HepG2 (cell line): ENCODE measurements around the gene PGGT1B. TPM values are rescaled to one million over a fixed set of nuclear protein-coding genes. Genes with fewer than 3 reads are reported as not detected.

ENCODE experiments used
- AHDC1 ChIP-seq: sonication (generic); formaldehyde crosslinking; IDR thresholded peaks from 2 replicates; pipeline ENCODE4 v1.5.1; 2020; ENCODE audit warnings: mild to moderate bottlenecking, missing genetic modification reagents, borderline replicate concordance
- AKAP8 ChIP-seq: sonication (generic); formaldehyde crosslinking; IDR thresholded peaks from 2 replicates; pipeline ENCODE4 v1.5.1; 2020; ENCODE audit warnings: mild to moderate bottlenecking, missing genetic modification reagents
- FOXO4 ChIP-seq: sonication (generic); formaldehyde crosslinking; conservative IDR thresholded peaks from 2 replicates; pipeline ENCODE4 v1.8.1; 2023; ENCODE audit warnings: missing genetic modification reagents
- NFKB2 ChIP-seq: sonication (generic); formaldehyde crosslinking; IDR thresholded peaks from 2 replicates; pipeline ENCODE4 v1.4.0; 2020; ENCODE audit warnings: missing genetic modification reagents, borderline replicate concordance
- PITX1 ChIP-seq: sonication (generic); formaldehyde crosslinking; IDR thresholded peaks from 2 replicates; pipeline ENCODE4 v1.5.1; 2020; ENCODE audit warnings: mild to moderate bottlenecking, missing genetic modification reagents
- RBFOX2 ChIP-seq: fragments of 200-400 bp; formaldehyde crosslinking; IDR thresholded peaks from 2 replicates; pipeline ENCODE4 v1.6.1; 2017; ENCODE audit warnings: low read depth, mild to moderate bottlenecking, low read length
- SNAI1 ChIP-seq: sonication (generic); formaldehyde crosslinking; IDR thresholded peaks from 2 replicates; pipeline ENCODE4 v1.5.0; 2020; ENCODE audit warnings: mild to moderate bottlenecking, missing genetic modification reagents, borderline replicate concordance
- YEATS2 ChIP-seq: sonication (generic); formaldehyde crosslinking; IDR thresholded peaks from 2 replicates; pipeline ENCODE4 v1.4.0; 2020; ENCODE audit warnings: missing genetic modification reagents, borderline replicate concordance
- ZFX ChIP-seq: sonication (generic); formaldehyde crosslinking; IDR thresholded peaks from 2 replicates; pipeline ENCODE4 v1.4.0; 2020; ENCODE audit warnings: mild to moderate bottlenecking, low read depth, missing genetic modification reagents, moderate library complexity
- ZNF367 ChIP-seq: sonication (generic); formaldehyde crosslinking; IDR thresholded peaks from 2 replicates; pipeline ENCODE4 v1.4.0; 2020; ENCODE audit warnings: missing genetic modification reagents, borderline replicate concordance
- ZNF484 ChIP-seq: sonication (generic); formaldehyde crosslinking; IDR thresholded peaks from 2 replicates; pipeline ENCODE4 v1.5.1; 2020; ENCODE audit warnings: mild to moderate bottlenecking, low read depth, missing genetic modification reagents, borderline replicate concordance
- ZNF598 ChIP-seq: sonication (generic); formaldehyde crosslinking; IDR thresholded peaks from 2 replicates; pipeline ENCODE4 v1.5.1; 2020; ENCODE audit warnings: mild to moderate bottlenecking, missing genetic modification reagents, borderline replicate concordance
- ZNF615 ChIP-seq: sonication (generic); formaldehyde crosslinking; IDR thresholded peaks from 2 replicates; pipeline ENCODE4 v1.5.0; 2020; ENCODE audit warnings: mild to moderate bottlenecking, missing genetic modification reagents, borderline replicate concordance
- ZNF800 ChIP-seq: sonication (generic); formaldehyde crosslinking; IDR thresholded peaks from 2 replicates; pipeline ENCODE4 v1.4.0; 2020; ENCODE audit warnings: missing genetic modification reagents
- ZNF879 ChIP-seq: sonication (generic); formaldehyde crosslinking; IDR thresholded peaks from 2 replicates; pipeline ENCODE4 v1.8.1; 2023; ENCODE audit warnings: missing genetic modification reagents
- ZSCAN20 ChIP-seq: sonication (generic); formaldehyde crosslinking; IDR thresholded peaks from 2 replicates; pipeline ENCODE4 v1.4.0; 2020; ENCODE audit warnings: missing genetic modification reagents, mild to moderate bottlenecking, borderline replicate concordance
- ZSCAN29 ChIP-seq: sonication (generic); formaldehyde crosslinking; conservative IDR thresholded peaks from 2 replicates; pipeline ENCODE4 v1.4.0; 2020; ENCODE audit warnings: mild to moderate bottlenecking, missing genetic modification reagents
- polyA plus RNA-seq, 8 experiments: library from polyadenylated mRNA; depleted of rRNA in 3 of 8; stranded (reverse) in 7 of 8; unstranded in 1 of 8; fragments of >200 nt; fragmentation: Illumina TruSeq in 4 of 8; extraction: Trizol in 4 of 8; gene quantifications; 2 replicates each; pipeline versions ENCODE4 v1.2.1 to v1.2.3, GENCODE V29; 2011 to 2016; ENCODE audit warnings: low read depth in 4 of 8, missing spikeins in 1 of 8, mixed read lengths in 1 of 8; ENCODE audit not compliant: insufficient read depth in 1 of 8
- total RNA-seq, 5 experiments: library from RNA; depleted of rRNA; stranded (reverse); fragments of >200 nt; fragmentation: Illumina TruSeq; extraction: Trizol; gene quantifications; 2 replicates each; pipeline ENCODE4 v1.2.3, GENCODE V29; 2016; ENCODE audit warnings: low read depth in 1 of 5
- TF ChIP-seq, protein P1 (sequence below): sonication (generic); formaldehyde crosslinking; IDR thresholded peaks from 2 replicates; pipeline ENCODE4 v1.5.1; 2020; ENCODE audit warnings: missing genetic modification reagents, mild to moderate bottlenecking, borderline replicate concordance

Gene PGGT1B
- total and polyA plus RNA-seq, 2 of the 13 experiments (the other 11 are each of a cell fraction or from before 2014, with no cell fraction given) = 2.4 to 42.7 TPM

DNA sequence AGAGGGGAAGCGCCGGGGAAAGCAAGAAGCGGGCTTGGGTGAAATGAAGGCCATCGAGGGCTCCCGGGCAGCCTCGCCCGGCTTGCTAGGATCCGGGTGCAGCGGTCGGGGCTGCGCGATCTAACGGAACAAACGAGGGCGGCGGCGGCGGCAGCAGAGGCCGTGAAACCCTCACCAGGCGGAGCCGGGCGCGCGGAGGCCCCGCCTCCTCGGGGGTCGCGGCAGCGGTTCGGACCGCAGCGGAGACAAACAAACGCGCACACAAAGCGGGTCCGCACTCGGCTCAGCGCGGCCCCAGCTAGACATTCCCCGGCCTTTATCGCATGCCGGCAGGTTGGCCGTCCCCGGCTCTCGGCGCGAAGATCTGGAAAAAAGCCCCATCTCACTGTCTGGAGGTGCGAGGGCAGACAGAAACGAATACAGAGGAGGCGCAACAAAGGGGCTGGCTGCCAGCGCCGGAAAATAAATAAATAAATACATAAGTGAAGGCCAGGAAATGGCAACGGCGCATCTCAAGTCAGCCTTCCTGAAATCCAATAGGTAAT, 82.4 kb downstream of the PGGT1B start (continued):
- TF ChIP-seq, protein P1, sequence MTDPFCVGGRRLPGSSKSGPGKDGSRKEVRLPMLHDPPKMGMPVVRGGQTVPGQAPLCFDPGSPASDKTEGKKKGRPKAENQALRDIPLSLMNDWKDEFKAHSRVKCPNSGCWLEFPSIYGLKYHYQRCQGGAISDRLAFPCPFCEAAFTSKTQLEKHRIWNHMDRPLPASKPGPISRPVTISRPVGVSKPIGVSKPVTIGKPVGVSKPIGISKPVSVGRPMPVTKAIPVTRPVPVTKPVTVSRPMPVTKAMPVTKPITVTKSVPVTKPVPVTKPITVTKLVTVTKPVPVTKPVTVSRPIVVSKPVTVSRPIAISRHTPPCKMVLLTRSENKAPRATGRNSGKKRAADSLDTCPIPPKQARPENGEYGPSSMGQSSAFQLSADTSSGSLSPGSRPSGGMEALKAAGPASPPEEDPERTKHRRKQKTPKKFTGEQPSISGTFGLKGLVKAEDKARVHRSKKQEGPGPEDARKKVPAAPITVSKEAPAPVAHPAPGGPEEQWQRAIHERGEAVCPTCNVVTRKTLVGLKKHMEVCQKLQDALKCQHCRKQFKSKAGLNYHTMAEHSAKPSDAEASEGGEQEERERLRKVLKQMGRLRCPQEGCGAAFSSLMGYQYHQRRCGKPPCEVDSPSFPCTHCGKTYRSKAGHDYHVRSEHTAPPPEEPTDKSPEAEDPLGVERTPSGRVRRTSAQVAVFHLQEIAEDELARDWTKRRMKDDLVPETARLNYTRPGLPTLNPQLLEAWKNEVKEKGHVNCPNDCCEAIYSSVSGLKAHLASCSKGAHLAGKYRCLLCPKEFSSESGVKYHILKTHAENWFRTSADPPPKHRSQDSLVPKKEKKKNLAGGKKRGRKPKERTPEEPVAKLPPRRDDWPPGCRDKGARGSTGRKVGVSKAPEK (CRISPR knock-in tag) = no peak
- TF ChIP-seq ZNF484 (CRISPR knock-in tag) = no peak
- TF ChIP-seq AHDC1 = no peak
- TF ChIP-seq ZSCAN29 (CRISPR knock-in tag) = no peak
- no peak for TF ChIP-seq YEATS2
- TF ChIP-seq SNAI1 (CRISPR knock-in tag) = no peak
- TF ChIP-seq ZNF367 (CRISPR knock-in tag) = no peak
- TF ChIP-seq ZNF879 (CRISPR knock-in tag) = no peak
- TF ChIP-seq NFKB2 (CRISPR knock-in tag) = no peak
- TF ChIP-seq ZNF598 (CRISPR knock-in tag) = no peak
- no peak for TF ChIP-seq ZSCAN20 (CRISPR knock-in tag)
- no peak for TF ChIP-seq FOXO4 (CRISPR knock-in tag)
- TF ChIP-seq AKAP8 = no peak
- no peak for TF ChIP-seq PITX1 (CRISPR knock-in tag)
- no peak for TF ChIP-seq RBFOX2
- TF ChIP-seq ZNF800 (CRISPR knock-in tag) = 0 out of 2 replicates have a peak, but pooled peaks have one; percentile 20
- TF ChIP-seq ZFX (CRISPR knock-in tag) = no peak
- no peak for TF ChIP-seq ZNF615 (CRISPR knock-in tag)
